Lung (tissue), 12 donors: ENCODE results near the gene CPZ. TPM values are rescaled to one million over a fixed set of nuclear protein-coding genes. Genes with fewer than 3 reads are reported as not detected.
"Not testable (repeated sequence)": the region's sequence is repeated elsewhere in the genome, so short reads cannot be mapped to it uniquely, and the experiment has no call there.

Experiments
- ATAC-seq: fragments of 200-7000 bp; cut with Tn5 transposase; one replicate; pipeline ENCODE4 v1.9.1; 2020; ENCODE audit warnings: moderate number of reproducible peaks; ENCODE audit not compliant: insufficient read depth, low FRiP score
- DNase-seq, 3 donors: peaks; one replicate each; pipeline ENCODE4 v3.0.0-alpha.2; 2013 to 2017
- H3K27ac ChIP-seq, 2 donors: one replicate each; pipeline ENCODE4 v1.5.1; 2013; ENCODE audit warnings: mild to moderate bottlenecking in 2 of 2, moderate library complexity in 2 of 2, control low read depth in 1 of 2, inconsistent platforms in 1 of 2, low read depth in 1 of 2, low read length in 1 of 2
- H3K27me3 ChIP-seq, 3 donors: one replicate each; pipeline ENCODE4 v1.5.1; 2013; ENCODE audit warnings: low read length in 2 of 3; ENCODE audit not compliant: control insufficient read depth in 3 of 3, insufficient read depth in 3 of 3
- H3K36me3 ChIP-seq, 4 donors: one replicate each; pipeline ENCODE4 v1.5.1; 2013; ENCODE audit warnings: low read length in 4 of 4, mild to moderate bottlenecking in 1 of 4, moderate library complexity in 1 of 4; ENCODE audit not compliant: control insufficient read depth in 4 of 4, insufficient read depth in 4 of 4
- H3K4me1 ChIP-seq, 5 donors: one replicate each; pipeline ENCODE4 v1.5.1; 2013; ENCODE audit warnings: low read length in 5 of 5, mild to moderate bottlenecking in 2 of 5, moderate library complexity in 1 of 5; ENCODE audit not compliant: control insufficient read depth in 5 of 5, insufficient read depth in 5 of 5
- H3K4me3 ChIP-seq: one replicate; pipeline ENCODE4 v1.5.1; 2013; ENCODE audit warnings: mild to moderate bottlenecking, control low read depth, moderate library complexity
- H3K9ac ChIP-seq, 2 donors: one replicate each; pipeline ENCODE4 v1.5.1; 2013; ENCODE audit warnings: low read length in 2 of 2, control low read depth in 1 of 2; ENCODE audit not compliant: insufficient read depth in 1 of 2
- H3K9me3 ChIP-seq, 4 donors: one replicate each; pipeline ENCODE4 v1.5.1; 2013; ENCODE audit warnings: low read length in 3 of 4, mild to moderate bottlenecking in 1 of 4, moderate library complexity in 1 of 4; ENCODE audit not compliant: control insufficient read depth in 4 of 4, insufficient read depth in 3 of 4
- WGBS, 2 donors: extraction: QIAGEN DNeasy Blood & Tissue Kit; methylation state at CpG; one replicate each; pipeline ENCODE4 v1.1.7; 2013; 5-methylcytosine and 5-hydroxymethylcytosine counted together
- polyA plus RNA-seq, 2 donors: library from polyadenylated mRNA; stranded (reverse); fragments of 200-250 nt; gene quantifications; one replicate each; pipeline ENCODE4 v1.2.1, GENCODE V29; 2013
- total RNA-seq, 2 donors: library from RNA; depleted of rRNA in 1 of 2; stranded (reverse); fragments of >200 nt in 1 of 2; gene quantifications; one replicate each; pipeline ENCODE4 v1.2.1, GENCODE V29; 2014 to 2021
- TF ChIP-seq, protein P1 (sequence below): IDR thresholded peaks from 2 replicates; pipeline ENCODE4 v1.5.1; 2012; ENCODE audit warnings: mild to moderate bottlenecking; ENCODE audit errors: control extremely low read depth, extremely low read depth
- donor health status: control.
- donor health status: control.
- donor health status: Bipolar disorder and iron deficiency.
- donor health status: healthy.
- donor health status: DM: yes; HTN: yes; CAD: no.

The CPZ gene
- total and polyA plus RNA-seq, 4 donors = 1.4 to 5.5 (median 2.7) TPM

DNA sequence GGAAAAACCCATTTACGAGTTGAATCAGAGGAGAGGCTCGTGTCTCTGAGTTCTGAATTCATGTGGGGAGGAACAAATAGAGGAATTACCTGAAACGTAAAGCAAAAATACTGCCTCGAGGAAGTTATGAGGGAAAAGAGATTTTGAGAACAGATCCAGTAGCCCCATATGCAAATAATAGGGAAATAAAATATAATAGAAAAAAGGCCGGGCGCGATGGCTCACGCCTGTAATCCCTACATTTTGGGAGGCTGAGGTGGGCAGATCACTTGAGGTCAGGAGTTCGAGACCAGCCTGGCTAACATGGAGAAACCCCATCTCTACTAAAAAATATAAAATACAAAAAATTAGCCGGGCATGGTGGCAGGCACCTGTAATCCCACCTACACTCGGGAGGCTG lies 42.2 kb downstream of the CPZ start:
- not testable (repeated sequence) for H3K27me3 ChIP-seq, H3K9ac ChIP-seq, DNase-seq, H3K9me3 ChIP-seq, H3K4me1 ChIP-seq, H3K4me3 ChIP-seq, H3K36me3 ChIP-seq, H3K27ac ChIP-seq, ATAC-seq
- 74 to 86% methylated on average over 6 of the region's 11 CpGs for WGBS, 2 donors

DNA sequence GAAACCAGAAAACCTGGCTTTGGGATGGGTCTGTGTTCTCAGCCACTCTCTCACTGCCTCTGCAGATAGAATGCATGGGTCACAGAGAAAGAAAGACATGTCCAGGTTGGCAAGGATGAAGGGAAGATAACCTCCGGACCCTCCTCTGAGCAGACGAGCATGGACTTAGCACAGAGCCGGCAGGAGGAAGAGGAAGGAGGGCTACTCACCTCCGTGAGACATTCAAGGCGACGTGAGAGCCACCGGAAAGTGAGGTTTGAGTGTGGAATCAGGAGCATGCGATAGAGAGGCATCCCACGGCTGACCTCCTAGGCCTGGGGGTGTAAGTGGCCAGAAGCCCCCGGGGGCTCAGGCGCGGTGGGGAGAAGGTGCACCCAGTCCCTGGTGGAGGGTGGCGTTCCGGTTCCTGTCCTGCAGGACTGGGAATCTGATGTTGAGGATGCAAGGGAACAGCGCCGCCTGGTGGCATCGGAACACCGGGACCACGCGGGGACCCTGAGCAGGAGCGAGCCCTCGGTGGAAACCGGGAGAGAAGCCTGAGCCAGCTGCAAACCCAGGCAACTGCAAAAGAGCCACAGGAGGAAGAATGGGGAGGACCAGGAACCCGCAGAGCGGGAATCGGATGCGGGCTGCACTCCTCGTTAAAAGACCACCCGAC lies 43.5 kb downstream of the CPZ start:
- H3K27ac ChIP-seq, H3K9ac ChIP-seq, ATAC-seq, DNase-seq, H3K4me3 ChIP-seq, H3K36me3 ChIP-seq, H3K9me3 ChIP-seq, H3K4me1 ChIP-seq, H3K27me3 ChIP-seq: not testable (repeated sequence)
- no CpG with 5 or more reads among the region's 29 CpGs for WGBS, 2 donors

DNA sequence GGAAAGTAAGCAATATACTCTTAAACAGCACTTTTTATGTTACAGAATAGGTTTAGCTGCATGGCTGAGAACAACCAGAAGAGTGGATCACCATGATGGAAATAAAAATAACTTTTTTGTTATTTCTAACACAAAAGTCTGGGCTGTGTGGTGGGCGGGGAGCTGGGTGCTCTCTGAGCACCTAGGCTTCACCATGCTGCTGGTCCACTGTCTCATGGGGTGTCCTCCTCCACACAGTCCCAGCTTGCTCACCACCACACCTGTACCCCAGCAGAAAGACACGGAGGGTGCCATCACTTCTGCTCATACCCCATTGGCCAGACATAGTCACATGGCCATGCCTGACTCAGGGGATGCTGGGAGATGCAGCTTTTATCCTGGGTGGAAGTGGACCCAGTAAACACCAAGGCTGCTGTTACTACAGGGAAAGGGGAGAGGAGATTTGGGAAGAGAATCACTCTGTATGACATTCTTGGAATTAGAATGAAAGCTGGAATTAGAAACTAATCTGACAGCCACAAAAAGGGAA lies 45.0 kb downstream of the CPZ start:
- 75 to 87% methylated on average over 2 of the region's 2 CpGs for WGBS, 2 donors
- no peak overlapping the region for H3K27ac ChIP-seq
- H3K9ac ChIP-seq = no peak overlapping the region
- H3K4me3 ChIP-seq = no peak overlapping the region
- peaks cover 0 to 3% (median 0%) of the 10 kb centered on the region in 4 donors for H3K9me3 ChIP-seq
- H3K27me3 ChIP-seq = peaks cover 0 to 3% (median 0%) of the 10 kb centered on the region in 3 donors
- H3K36me3 ChIP-seq = no peaks in the 10 kb centered on the region
- no peaks in the 10 kb centered on the region for H3K4me1 ChIP-seq
- ATAC-seq = no peak
- no peak for DNase-seq
- TF ChIP-seq, protein P1, sequence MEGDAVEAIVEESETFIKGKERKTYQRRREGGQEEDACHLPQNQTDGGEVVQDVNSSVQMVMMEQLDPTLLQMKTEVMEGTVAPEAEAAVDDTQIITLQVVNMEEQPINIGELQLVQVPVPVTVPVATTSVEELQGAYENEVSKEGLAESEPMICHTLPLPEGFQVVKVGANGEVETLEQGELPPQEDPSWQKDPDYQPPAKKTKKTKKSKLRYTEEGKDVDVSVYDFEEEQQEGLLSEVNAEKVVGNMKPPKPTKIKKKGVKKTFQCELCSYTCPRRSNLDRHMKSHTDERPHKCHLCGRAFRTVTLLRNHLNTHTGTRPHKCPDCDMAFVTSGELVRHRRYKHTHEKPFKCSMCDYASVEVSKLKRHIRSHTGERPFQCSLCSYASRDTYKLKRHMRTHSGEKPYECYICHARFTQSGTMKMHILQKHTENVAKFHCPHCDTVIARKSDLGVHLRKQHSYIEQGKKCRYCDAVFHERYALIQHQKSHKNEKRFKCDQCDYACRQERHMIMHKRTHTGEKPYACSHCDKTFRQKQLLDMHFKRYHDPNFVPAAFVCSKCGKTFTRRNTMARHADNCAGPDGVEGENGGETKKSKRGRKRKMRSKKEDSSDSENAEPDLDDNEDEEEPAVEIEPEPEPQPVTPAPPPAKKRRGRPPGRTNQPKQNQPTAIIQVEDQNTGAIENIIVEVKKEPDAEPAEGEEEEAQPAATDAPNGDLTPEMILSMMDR = no peak

DNA sequence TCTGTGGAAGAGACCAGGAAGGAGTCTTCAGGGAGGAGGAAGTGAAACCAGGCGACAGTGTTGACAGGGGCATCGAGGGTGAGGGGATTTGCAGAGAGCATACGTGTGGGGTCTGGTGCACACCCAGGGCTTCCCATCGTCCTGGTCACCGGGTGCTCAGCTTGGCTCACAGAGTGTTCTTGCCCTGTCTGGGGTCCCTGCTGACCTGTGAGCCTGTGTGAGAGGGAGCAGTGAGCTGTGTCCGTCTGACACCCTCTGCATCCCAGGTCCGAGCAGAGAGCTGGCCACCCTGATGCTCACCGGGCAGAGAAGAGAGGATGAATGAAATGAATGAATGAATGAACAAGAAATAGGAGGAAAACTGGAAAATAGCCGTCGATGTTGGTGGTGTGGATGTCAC lies 46.5 kb downstream of the CPZ start:
- no peak overlapping the region for H3K9ac ChIP-seq
- TF ChIP-seq, protein P1 = no peak
- H3K4me3 ChIP-seq = no peak overlapping the region
- H3K27ac ChIP-seq = no peak overlapping the region
- no peak for ATAC-seq
- WGBS, 2 donors = 64 to 76% methylated on average over 10 of the region's 10 CpGs
- no peaks in the 10 kb centered on the region for H3K36me3 ChIP-seq
- no peaks in the 10 kb centered on the region for H3K4me1 ChIP-seq
- peaks cover 0 to 3% (median 0%) of the 10 kb centered on the region in 4 donors for H3K9me3 ChIP-seq
- DNase-seq = no peak
- H3K27me3 ChIP-seq = peaks cover 0 to 3% (median 0%) of the 10 kb centered on the region in 3 donors
